ENCODE measurements around the gene AFG1L. TPM values are rescaled to one million over a fixed set of nuclear protein-coding genes. Genes with fewer than 3 reads are reported as not detected.
"Not testable (repeated sequence)": the region's sequence is repeated elsewhere in the genome, so short reads cannot be mapped to it uniquely, and the experiment has no call there.

The AFG1L gene
- total and polyA plus RNA-seq, 12 donors = 2.5 to 13.5 (median 6.6) TPM

- H3K4me1 ChIP-seq (replicated peaks in 1 of 2) = peaks cover 0 to 10% of the 10 kb centered on the region in 2 donors
- no peak for DNase-seq
- no peaks in the 10 kb centered on the region for H3K36me3 ChIP-seq (replicated peaks in 1 of 2)
- H3K9me3 ChIP-seq (replicated peaks in 1 of 3) = no peaks in the 10 kb centered on the region
- intact Hi-C loops (cut with DNase I) = no loop called here
- no peak for TF ChIP-seq CTCF (IDR thresholded peaks at IDR 0.05)
- TF ChIP-seq POLR2A (IDR thresholded peaks at IDR 0.05) = no peak
- 91 to 100% (median 96%) methylated on average over 3 of the region's 3 CpGs for WGBS, 4 donors
- no peaks in the 10 kb centered on the region for H3K27me3 ChIP-seq
- no peak overlapping the region for H3K27ac ChIP-seq
- no peak overlapping the region for H3K4me3 ChIP-seq
Measured at GRCh38 chr6:108321253-108321747, 26.4 kb downstream of the AFG1L start.

- no peaks in the 10 kb centered on the region for H3K36me3 ChIP-seq (replicated peaks in 1 of 2)
- no peaks in the 10 kb centered on the region for H3K9me3 ChIP-seq (replicated peaks in 1 of 3)
- no peaks in the 10 kb centered on the region for H3K27me3 ChIP-seq
- TF ChIP-seq POLR2A (IDR thresholded peaks at IDR 0.05) (no peak), CTCF (IDR thresholded peaks at IDR 0.05) (no peak)
- H3K4me3 ChIP-seq = no peak overlapping the region
- DNase-seq = no peak
- intact Hi-C loops (cut with DNase I) = no loop called here
- no peak overlapping the region for H3K27ac ChIP-seq
- 54 to 94% (median 89%) methylated on average over 3 of the region's 3 CpGs for WGBS, 4 donors
- H3K4me1 ChIP-seq (replicated peaks in 1 of 2) = peaks cover 0 to 10% of the 10 kb centered on the region in 2 donors
Measured at GRCh38 chr6:108322728-108323127, 27.9 kb downstream of the AFG1L start.

- no peaks in the 10 kb centered on the region for H3K36me3 ChIP-seq (replicated peaks in 1 of 2)
- intact Hi-C loops (cut with DNase I) = no loop called here
- H3K9me3 ChIP-seq (replicated peaks in 1 of 3) = no peaks in the 10 kb centered on the region
- peaks cover 0 to 5% of the 10 kb centered on the region in 2 donors for H3K4me1 ChIP-seq (replicated peaks in 1 of 2)
- 78 to 84% (median 83%) methylated on average over 4 of the region's 4 CpGs for WGBS, 4 donors
- H3K27me3 ChIP-seq = no peaks in the 10 kb centered on the region
- no peak for DNase-seq
- H3K27ac ChIP-seq = no peak overlapping the region
- TF ChIP-seq CTCF (IDR thresholded peaks at IDR 0.05) (no peak), POLR2A (IDR thresholded peaks at IDR 0.05) (no peak)
- H3K4me3 ChIP-seq = no peak overlapping the region
Measured at GRCh38 chr6:108323710-108324466, 29.0 kb downstream of the AFG1L start.

- H3K4me3 ChIP-seq; H3K27ac ChIP-seq; H3K9me3 ChIP-seq (replicated peaks in 1 of 3); H3K4me1 ChIP-seq (replicated peaks in 1 of 2); H3K36me3 ChIP-seq (replicated peaks in 1 of 2); H3K27me3 ChIP-seq; intact Hi-C loops (cut with DNase I); DNase-seq: not testable (repeated sequence)
- 94 to 97% (median 96%) methylated on average over 7 of the region's 7 CpGs for WGBS, 4 donors
Measured at GRCh38 chr6:108330221-108330785, 35.4 kb downstream of the AFG1L start.

All from adrenal gland (tissue), 12 donors.